GM18861 (cell line): Measurements from ENCODE around the gene SGK2.

ENCODE experiments used
- ATAC-seq: cut with Tn5 transposase; IDR thresholded peaks from one replicate; pipeline ENCODE4 v1.9.1; 2021; ENCODE audit not compliant: unreplicated experiment

The SGK2 gene

DNA sequence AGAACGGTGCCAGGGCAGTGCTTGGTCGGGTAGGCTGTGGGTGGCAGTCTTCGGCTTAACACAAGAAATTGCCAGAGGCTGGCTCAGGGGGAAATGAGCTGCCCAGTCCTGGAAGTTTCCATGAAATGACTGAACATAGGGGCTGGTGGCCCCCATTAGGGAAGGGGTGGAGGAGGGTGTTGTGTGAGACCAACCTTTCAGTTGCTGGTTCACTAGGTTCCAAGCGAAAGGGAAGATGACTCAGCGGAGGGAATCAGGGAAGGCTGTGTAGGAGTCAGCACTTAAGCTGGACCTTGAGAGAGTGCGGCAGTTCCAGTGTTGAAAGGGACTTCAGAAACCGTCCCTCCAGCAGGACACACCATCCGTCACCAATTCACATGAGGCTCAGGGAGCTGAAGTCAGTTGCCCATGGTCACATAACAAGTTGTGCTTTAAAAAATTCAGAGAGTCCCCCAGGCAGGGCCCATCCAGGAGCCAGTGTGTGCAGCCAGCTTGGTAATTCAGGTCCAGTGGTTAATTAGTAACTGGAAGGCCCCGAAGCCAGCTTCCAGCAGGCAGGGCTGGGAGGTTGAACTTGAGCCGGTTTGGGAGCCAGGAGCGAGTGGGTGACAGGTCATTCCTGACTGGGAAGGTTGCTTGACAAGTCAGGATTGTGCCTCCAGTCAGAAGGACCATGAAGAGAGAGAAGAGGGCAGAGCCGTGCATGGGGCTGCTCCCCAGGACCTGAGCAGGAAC, at the start of gene SGK2:
SGK2 (plus strand) TSS at position 616 of the 735 bp plus-strand sequence. CDS start 7,469 bp downstream, outside the sequence.
- no peak for ATAC-seq

GRCh38 chr20:43511879-43512278, 46.9 kb upstream of the SGK2 start:
- no peak for ATAC-seq

GRCh38 chr20:43513372-43513930, 45.4 kb upstream of the SGK2 start:
- ATAC-seq: no peak

GRCh38 chr20:43513931-43514647, 44.7 kb upstream of the SGK2 start:
- peak; percentile 80 for ATAC-seq

- ATAC-seq: peak; percentile 9
Observed at GRCh38 chr20:43514648-43514999, 44.2 kb upstream of the SGK2 start.

DNA sequence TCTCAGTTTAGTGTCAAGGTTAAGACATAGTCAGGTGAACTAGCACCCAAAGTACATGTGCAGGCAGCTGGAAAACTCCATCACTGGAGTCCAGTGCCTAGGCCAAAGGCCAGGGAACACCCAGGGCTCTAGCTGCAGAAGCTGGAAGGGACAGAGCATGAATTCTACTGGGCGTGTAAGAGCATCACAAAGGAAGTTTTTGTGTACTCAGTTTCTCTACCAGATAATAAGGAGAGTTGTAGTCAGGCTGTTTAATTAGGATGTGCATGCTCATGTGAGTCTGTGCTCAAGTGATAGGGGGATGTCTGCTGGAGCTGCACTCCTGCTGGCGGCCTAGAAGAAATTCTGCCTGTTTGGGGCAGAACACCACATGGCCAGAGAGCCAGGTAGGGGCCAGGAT, 43.2 kb upstream of the SGK2 start:
- no peak for ATAC-seq

- ATAC-seq: no peak
Observed at GRCh38 chr20:43516251-43516824, 42.5 kb upstream of the SGK2 start.

DNA sequence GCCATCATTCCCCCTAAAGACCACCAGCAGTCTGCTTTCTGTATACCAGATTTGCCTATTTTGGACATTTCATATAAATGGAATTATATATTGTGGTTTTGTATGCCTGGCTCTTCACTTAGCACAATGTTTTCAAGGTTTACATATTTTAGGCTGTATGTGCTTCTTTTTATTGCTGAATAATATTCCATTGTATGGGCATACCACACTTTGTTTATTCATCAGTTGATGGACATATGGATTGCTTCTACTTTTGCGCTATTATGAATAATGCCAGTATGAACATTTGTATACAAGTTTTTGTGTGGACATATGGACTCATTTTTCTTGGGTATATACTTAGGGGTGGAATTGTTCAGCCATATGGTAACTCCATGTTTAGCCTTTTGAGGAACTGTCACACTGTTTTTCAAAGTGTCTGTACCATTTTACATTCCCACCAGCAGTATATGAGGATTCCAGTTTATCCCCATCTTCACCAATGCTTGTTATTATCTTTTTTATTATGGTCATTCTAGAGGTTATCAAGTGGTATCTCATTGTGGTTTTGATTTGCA, 38.7 kb upstream of the SGK2 start:
- no peak for ATAC-seq

GRCh38 chr20:43525021-43525420, 33.8 kb upstream of the SGK2 start:
- ATAC-seq: no peak

GRCh38 chr20:43528258-43528875, 30.5 kb upstream of the SGK2 start:
- ATAC-seq: no peak

- no peak for ATAC-seq
Observed at GRCh38 chr20:43529051-43529450, 29.8 kb upstream of the SGK2 start.

DNA sequence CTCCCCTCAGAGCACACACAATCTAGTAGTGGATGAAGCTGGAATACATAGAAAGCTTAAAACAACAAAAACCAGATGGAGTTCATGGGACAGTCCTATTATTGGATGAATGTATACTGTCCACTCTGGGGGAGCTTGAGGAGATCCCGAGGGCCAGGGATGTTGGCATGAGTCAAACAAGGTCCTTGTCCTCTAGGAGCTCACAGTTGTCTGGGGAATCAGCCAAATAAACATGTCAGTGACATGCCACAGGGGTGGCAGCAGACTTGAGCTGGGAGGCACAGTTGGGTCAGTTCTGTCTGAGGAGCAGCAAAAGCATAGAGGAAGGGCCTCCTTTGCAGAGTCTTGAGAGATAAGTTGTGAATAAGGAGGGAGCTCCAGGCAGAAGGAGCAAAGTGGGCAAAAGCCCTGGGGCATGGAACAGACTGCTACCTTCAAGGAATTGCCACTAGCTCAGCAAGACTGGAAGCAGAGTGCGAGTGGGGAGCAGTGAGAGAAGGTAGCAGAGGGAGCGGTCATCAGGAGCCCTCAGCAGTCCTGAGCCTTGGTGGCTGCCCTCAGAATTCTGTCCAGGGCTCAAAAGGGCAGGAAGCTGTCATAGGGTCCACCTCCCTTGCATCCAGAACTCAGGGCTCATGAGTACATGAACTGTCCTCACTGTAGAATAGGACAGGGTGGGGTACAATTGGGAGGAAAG, 29.2 kb upstream of the SGK2 start:
- ATAC-seq: no peak

DNA sequence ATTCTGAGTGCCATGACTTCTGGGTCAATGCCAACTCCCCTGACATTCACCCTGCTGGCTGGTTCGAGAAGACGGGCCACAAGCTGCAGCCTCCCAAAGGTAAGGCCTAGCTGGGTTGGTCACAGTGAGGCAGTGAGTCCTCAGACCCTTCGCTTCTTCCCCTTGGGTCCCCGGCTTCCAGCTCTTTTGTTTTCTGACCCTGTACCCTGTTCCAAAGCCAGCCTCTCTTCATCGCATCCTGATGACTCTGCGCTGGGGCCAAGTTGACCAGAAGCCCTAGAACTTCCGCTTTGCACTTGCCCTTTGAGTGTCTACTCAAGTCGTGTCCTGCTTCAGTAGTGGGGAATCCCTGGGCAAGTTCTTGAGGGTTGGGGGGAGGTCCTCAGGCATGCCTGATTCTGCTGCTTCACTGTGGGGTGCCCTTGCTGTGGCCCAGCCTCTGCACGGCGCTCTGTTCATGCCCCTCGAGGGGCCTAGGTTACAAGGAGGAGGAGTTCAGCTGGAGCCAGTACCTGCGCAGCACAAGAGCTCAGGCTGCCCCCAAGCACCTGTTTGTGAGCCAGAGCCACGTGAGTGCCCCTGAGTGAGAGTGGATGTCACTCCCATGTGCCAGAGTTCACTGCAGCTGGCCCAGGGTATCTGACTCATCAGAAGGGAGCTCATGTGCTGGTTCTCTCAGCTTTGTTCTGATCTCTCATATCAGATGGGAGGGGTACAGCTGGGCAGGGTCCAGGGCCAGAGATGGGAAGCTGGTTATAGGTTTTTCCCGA, 28.3 kb upstream of the SGK2 start:
- no peak for ATAC-seq

- ATAC-seq: no peak
Observed at GRCh38 chr20:43531091-43531443, 27.8 kb upstream of the SGK2 start.

GRCh38 chr20:43532416-43533055, 26.3 kb upstream of the SGK2 start:
- no peak for ATAC-seq

GRCh38 chr20:43533060-43533459, 25.8 kb upstream of the SGK2 start:
- no peak for ATAC-seq

- no peak for ATAC-seq
Observed at GRCh38 chr20:43534016-43534415, 24.8 kb upstream of the SGK2 start.

- ATAC-seq: no peak
Observed at GRCh38 chr20:43534791-43535350, 24.0 kb upstream of the SGK2 start.

- ATAC-seq: no peak
Observed at GRCh38 chr20:43535370-43536004, 23.3 kb upstream of the SGK2 start.
